ACHN (cell line): ENCODE results near the gene MRPL24.
"Not testable (repeated sequence)": the region's sequence is repeated elsewhere in the genome, so short reads cannot be mapped to it uniquely, and the experiment has no call there.

Experiments used
- DNase-seq: peaks from one replicate; pipeline ENCODE4 v3.0.0-alpha.2; 2015
- in situ Hi-C: cut with HindIII; loops from 2 replicates; pipeline ENCODE4 v1.10.0; 2017; ENCODE audit warnings: low sequenced_read_pairs, low pct_ligation_motif_present, low pct_unique_long_range_greater_than_20kb

Gene MRPL24

GRCh38 chr1:156765666-156766065, 24.8 kb upstream of the MRPL24 start:
- no peak for DNase-seq
- in situ Hi-C loops, result no loop called here

GRCh38 chr1:156765136-156765535, 24.2 kb upstream of the MRPL24 start:
- in situ Hi-C loops, DNase-seq: not testable (repeated sequence)

GRCh38 chr1:156760796-156761104, 19.9 kb upstream of the MRPL24 start:
- no peak for DNase-seq
- in situ Hi-C loops, result no loop called here

GRCh38 chr1:156760092-156760795, 19.4 kb upstream of the MRPL24 start:
- in situ Hi-C loops, result no loop called here

GRCh38 chr1:156757572-156758253, 16.8 kb upstream of the MRPL24 start:
- in situ Hi-C loops, DNase-seq: not testable (repeated sequence)

More at GRCh38 chr1:156760092-156760795, 19.4 kb upstream of the MRPL24 start:
- DNase-seq, result no peak

- DNase-seq, result no peak
- in situ Hi-C loops, result no loop called here
These were observed 15.5 kb upstream of the MRPL24 start for GRCh38 chr1:156756355-156756754.

GRCh38 chr1:156755527-156755950, 14.7 kb upstream of the MRPL24 start:
- in situ Hi-C loops, result no loop called here

GRCh38 chr1:156754219-156754618, 13.3 kb upstream of the MRPL24 start:
- DNase-seq, result no peak
- in situ Hi-C loops, result no loop called here

More at GRCh38 chr1:156755527-156755950, 14.7 kb upstream of the MRPL24 start:
- DNase-seq, result no peak

- in situ Hi-C loops, result no loop called here
- no peak for DNase-seq
These were observed 12.1 kb upstream of the MRPL24 start for GRCh38 chr1:156752843-156753482.

GRCh38 chr1:156751757-156752481, 11.0 kb upstream of the MRPL24 start:
- peak; percentile 97 for DNase-seq
- in situ Hi-C loops, result no loop called here

- in situ Hi-C loops, result no loop called here
- no peak for DNase-seq
These were observed 10.5 kb upstream of the MRPL24 start, which contains the start of gene HDGF for GRCh38 chr1:156751451-156751756. Gene HDGF, minus strand, starts transcription at chr1:156751675. Its CDS starts 246 bp downstream, at chr1:156751429.

- in situ Hi-C loops, result no loop called here
- peak; percentile 41 for DNase-seq
These were observed 10.0 kb upstream of the MRPL24 start for GRCh38 chr1:156750711-156751450.

GRCh38 chr1:156750191-156750672, 9.3 kb upstream of the MRPL24 start:
- in situ Hi-C loops, result no loop called here
- peak; percentile 37 for DNase-seq

GRCh38 chr1:156749419-156750118, 8.7 kb upstream of the MRPL24 start:
- in situ Hi-C loops, result no loop called here
- DNase-seq, result peak; percentile 27

- peak; percentile 77 for DNase-seq
- in situ Hi-C loops, result no loop called here
These were observed 8.0 kb upstream of the MRPL24 start for GRCh38 chr1:156748670-156749418.

GRCh38 chr1:156747742-156748669, 7.1 kb upstream of the MRPL24 start:
- DNase-seq, result no peak
- in situ Hi-C loops, result no loop called here
